ENCODE data around the gene ACE2.

DNA sequence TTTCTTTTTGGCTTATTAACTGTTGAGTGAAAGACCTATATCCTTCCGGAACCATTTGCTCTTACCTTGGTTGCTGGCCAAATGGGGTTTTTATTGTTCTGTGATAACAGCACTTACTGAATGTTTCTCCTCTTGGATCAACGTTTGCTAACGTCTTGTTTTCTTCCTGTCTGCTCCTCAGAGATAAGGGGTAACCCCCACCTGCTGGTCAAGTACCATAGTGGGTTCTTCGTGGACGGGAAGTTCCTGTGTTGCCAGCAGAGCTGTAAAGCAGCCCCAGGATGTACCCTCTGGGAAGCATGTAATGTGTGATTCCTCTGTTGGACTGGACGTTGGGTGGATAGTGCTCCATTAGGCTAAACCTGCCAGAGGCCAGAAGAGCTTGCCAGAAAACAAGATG, 84.8 kb downstream of the ACE2 start:
- TF ChIP-seq, protein P1, sequence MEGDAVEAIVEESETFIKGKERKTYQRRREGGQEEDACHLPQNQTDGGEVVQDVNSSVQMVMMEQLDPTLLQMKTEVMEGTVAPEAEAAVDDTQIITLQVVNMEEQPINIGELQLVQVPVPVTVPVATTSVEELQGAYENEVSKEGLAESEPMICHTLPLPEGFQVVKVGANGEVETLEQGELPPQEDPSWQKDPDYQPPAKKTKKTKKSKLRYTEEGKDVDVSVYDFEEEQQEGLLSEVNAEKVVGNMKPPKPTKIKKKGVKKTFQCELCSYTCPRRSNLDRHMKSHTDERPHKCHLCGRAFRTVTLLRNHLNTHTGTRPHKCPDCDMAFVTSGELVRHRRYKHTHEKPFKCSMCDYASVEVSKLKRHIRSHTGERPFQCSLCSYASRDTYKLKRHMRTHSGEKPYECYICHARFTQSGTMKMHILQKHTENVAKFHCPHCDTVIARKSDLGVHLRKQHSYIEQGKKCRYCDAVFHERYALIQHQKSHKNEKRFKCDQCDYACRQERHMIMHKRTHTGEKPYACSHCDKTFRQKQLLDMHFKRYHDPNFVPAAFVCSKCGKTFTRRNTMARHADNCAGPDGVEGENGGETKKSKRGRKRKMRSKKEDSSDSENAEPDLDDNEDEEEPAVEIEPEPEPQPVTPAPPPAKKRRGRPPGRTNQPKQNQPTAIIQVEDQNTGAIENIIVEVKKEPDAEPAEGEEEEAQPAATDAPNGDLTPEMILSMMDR (IDR thresholded peaks at IDR 0.05), result no peak
- no peak for TF ChIP-seq POLR2A (IDR thresholded peaks at IDR 0.05)
